K562 (cell line): Measurements from ENCODE around the gene CDC37. TPM values are rescaled to one million over a fixed set of nuclear protein-coding genes. Genes with fewer than 3 reads are reported as not detected.

Experiments
- ARID1B ChIP-seq: fragments of 450-650 bp; IDR thresholded peaks from 2 replicates; pipeline ENCODE4 v1.6.1; 2016; ENCODE audit warnings: antibody characterized with exemption, mild to moderate bottlenecking, inconsistent platforms
- BCL6 ChIP-seq: fragments of 250-450 bp; sonication (Bioruptor Pico); IDR thresholded peaks from 2 replicates; pipeline ENCODE4 v1.4.0; 2020
- CBX3 ChIP-seq, 2 experiments: IDR thresholded peaks; 1 replicate in 1 of 2; 2 replicates in 1 of 2; pipeline ENCODE4 v1.6.1; 2012; ENCODE audit warnings: inconsistent platforms in 2 of 2, low read length in 2 of 2, borderline replicate concordance in 1 of 2, control low read depth in 1 of 2
- E2F3 ChIP-seq: fragments of 250-450 bp; sonication (Bioruptor Pico); IDR thresholded peaks from 2 replicates; pipeline ENCODE4 v1.4.0; 2020; ENCODE audit warnings: mild to moderate bottlenecking
- ETV6 ChIP-seq, 3 experiments: fragments of 150-350 bp in 1 of 3; sonication (generic) in 1 of 3; formaldehyde crosslinking in 1 of 3; IDR thresholded peaks; 2 replicates each; pipeline versions ENCODE4 v1.6.1 to v1.8.0; 2014 to 2022; ENCODE audit warnings: borderline replicate concordance in 2 of 3, low read depth in 2 of 3, antibody characterized with exemption in 1 of 3, low read length in 1 of 3, mild to moderate bottlenecking in 1 of 3, missing genetic modification reagents in 1 of 3
- ILK ChIP-seq: fragments of 450-650 bp; IDR thresholded peaks from 2 replicates; pipeline ENCODE4 v1.6.1; 2016; ENCODE audit warnings: missing genetic modification characterization, low read depth, mild to moderate bottlenecking, missing compliant biosample characterization, moderate library complexity, borderline replicate concordance
- MCM5 ChIP-seq: fragments of 450-650 bp; IDR thresholded peaks from 2 replicates; pipeline ENCODE4 v1.6.1; 2016; ENCODE audit warnings: low read depth
- NBN ChIP-seq: fragments of 450-650 bp; IDR thresholded peaks from 2 replicates; pipeline ENCODE4 v1.6.1; 2016; ENCODE audit warnings: low read depth, mild to moderate bottlenecking
- POLR2A ChIP-seq: fragments of 450-650 bp; conservative IDR thresholded peaks from 2 replicates; pipeline ENCODE4 v1.6.1; 2016
- POLR3G ChIP-seq: IDR thresholded peaks from 2 replicates; pipeline ENCODE4 v1.6.1; 2011; ENCODE audit not compliant: insufficient read length, insufficient replicate concordance; ENCODE audit errors: extremely low read depth
- RFX7 ChIP-seq: fragments of 250-450 bp; sonication (Bioruptor Pico); IDR thresholded peaks from 2 replicates; pipeline ENCODE4 v1.5.1; 2021; ENCODE audit warnings: mild to moderate bottlenecking
- SP1 ChIP-seq: sonication (generic); formaldehyde crosslinking; IDR thresholded peaks from 2 replicates; pipeline ENCODE4 v1.8.1; 2022; ENCODE audit warnings: mild to moderate bottlenecking, missing genetic modification reagents
- ZFP30 ChIP-seq: fragments of 250-450 bp; sonication (Bioruptor Pico); IDR thresholded peaks from 2 replicates; pipeline ENCODE4 v1.8.0; 2022; ENCODE audit warnings: moderate library complexity, mild to moderate bottlenecking, inconsistent platforms, borderline replicate concordance
- ZFP36 ChIP-seq: fragments of 150-350 bp; IDR thresholded peaks from 2 replicates; pipeline ENCODE4 v1.6.1; 2018; ENCODE audit warnings: low read length, low read depth; ENCODE audit not compliant: partially characterized antibody
- ZKSCAN8 ChIP-seq: fragments of 200-800 bp; sonication (Bioruptor generic); IDR thresholded peaks from 2 replicates; pipeline ENCODE4 v1.6.1; 2016; ENCODE audit warnings: missing genetic modification characterization, missing compliant biosample characterization
- ZNF239 ChIP-seq: fragments of 250-450 bp; sonication (Bioruptor Pico); IDR thresholded peaks from 2 replicates; pipeline ENCODE4 v1.4.0; 2020; ENCODE audit warnings: mild to moderate bottlenecking
- ZNF263 ChIP-seq: sonication (generic); formaldehyde crosslinking; IDR thresholded peaks from 2 replicates; pipeline ENCODE4 v1.8.0; 2022; ENCODE audit warnings: mild to moderate bottlenecking, missing genetic modification reagents, borderline replicate concordance
- ZNF507 ChIP-seq: conservative IDR thresholded peaks from 2 replicates; pipeline ENCODE4 v1.6.1; 2017; ENCODE audit warnings: missing genetic modification characterization, missing compliant biosample characterization
- ZNF644 ChIP-seq: fragments of 200-800 bp; sonication (Bioruptor generic); IDR thresholded peaks from 2 replicates; pipeline ENCODE4 v1.6.1; 2016; ENCODE audit warnings: low read depth, missing genetic modification characterization, missing compliant biosample characterization
- polyA plus RNA-seq, 8 experiments: library from polyadenylated mRNA; depleted of rRNA in 4 of 8; stranded (reverse) in 5 of 8; unstranded in 3 of 8; fragments of >200 nt; fragmentation: Nextera tagmentation in 2 of 8; fragmentation: Illumina TruSeq in 1 of 8; extraction: Ambion mirVana in 2 of 8; extraction: Trizol in 1 of 8; gene quantifications; 2 replicates each; pipeline versions ENCODE4 v1.2.1 to v1.2.3, GENCODE V29; 2011 to 2014; ENCODE audit warnings: inconsistent platforms in 1 of 8, missing spikeins in 1 of 8
- total RNA-seq, 7 experiments: library from RNA; depleted of rRNA in 6 of 7; stranded (reverse); fragments of >200 nt in 6 of 7; fragmentation: Illumina TruSeq in 2 of 7; extraction: Trizol in 2 of 7; gene quantifications; 2 replicates each; pipeline versions ENCODE4 v1.2.1 to v1.2.3, GENCODE V29; 2011 to 2021; ENCODE audit warnings: low replicate concordance in 1 of 7
- TF ChIP-seq, protein P1 (sequence below): fragments of 450-650 bp; IDR thresholded peaks from 2 replicates; pipeline ENCODE4 v1.6.1; 2017; ENCODE audit warnings: antibody characterized with exemption, mild to moderate bottlenecking
- TF ChIP-seq, protein P2 (sequence below): sonication (generic); formaldehyde crosslinking; IDR thresholded peaks from 2 replicates; pipeline ENCODE4 v1.8.0; 2023; ENCODE audit warnings: mild to moderate bottlenecking, missing genetic modification reagents

Gene CDC37
- total and polyA plus RNA-seq, 9 of the 15 experiments (the other 6 are each of a cell fraction or from before 2014, with no cell fraction given): 6.6 to 538 (median 227) TPM

DNA sequence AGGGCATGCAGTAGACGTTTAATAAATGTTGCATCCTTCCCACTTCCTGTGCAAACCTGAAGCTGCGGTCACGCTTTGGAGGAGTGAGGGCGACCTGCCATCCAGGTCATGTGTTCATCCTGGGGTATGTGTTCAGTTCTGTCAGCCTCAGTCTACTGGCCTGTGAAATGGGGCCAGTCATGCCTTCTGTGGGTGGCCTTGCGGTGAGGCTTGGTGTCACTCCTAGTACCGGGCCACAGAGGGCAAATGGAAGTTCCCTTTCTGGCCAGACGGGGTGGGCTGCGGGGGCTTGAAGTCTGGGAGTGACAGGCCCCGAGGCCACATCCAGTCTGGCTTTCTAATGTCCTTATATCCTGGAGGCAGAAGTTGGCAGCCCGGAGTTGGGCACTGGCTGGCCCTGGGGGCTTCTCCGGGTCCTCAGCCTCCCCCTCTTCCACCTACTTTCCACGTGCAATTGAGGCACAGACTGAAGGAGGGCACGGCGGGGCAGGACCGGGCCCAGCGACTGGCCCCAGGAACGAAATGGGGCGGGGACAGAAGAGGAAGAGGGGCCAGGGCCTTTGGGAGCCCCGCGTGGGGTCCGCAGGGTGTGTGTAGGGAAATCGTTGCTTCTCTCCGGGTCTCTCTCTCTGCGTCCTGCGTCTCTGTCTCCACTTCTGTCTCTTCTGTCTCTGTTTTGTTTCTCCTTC lies 28.1 kb upstream of the CDC37 start (continued):
- TF ChIP-seq E2F3 (CRISPR knock-in tag): no peak
- no peak for TF ChIP-seq ILK
- TF ChIP-seq ZNF239 (CRISPR knock-in tag): no peak
- TF ChIP-seq NBN: peak; percentile 70
- TF ChIP-seq POLR2A: peak; percentile 63
- TF ChIP-seq ZNF507 (tag): no peak
- no peak for TF ChIP-seq ZFP30 (CRISPR knock-in tag)
- TF ChIP-seq ZKSCAN8 (CRISPR knock-in tag): peak; percentile 100
- peak; percentile 89 to 96 for TF ChIP-seq CBX3 (IDR thresholded peaks at IDR 0.05; ENCODE audit: borderline replicate concordance in 1 of 2, low read length in 2 of 2)
- TF ChIP-seq ARID1B: peak; percentile 19; the same call in 1 of the 2 replicates
- TF ChIP-seq, protein P1, sequence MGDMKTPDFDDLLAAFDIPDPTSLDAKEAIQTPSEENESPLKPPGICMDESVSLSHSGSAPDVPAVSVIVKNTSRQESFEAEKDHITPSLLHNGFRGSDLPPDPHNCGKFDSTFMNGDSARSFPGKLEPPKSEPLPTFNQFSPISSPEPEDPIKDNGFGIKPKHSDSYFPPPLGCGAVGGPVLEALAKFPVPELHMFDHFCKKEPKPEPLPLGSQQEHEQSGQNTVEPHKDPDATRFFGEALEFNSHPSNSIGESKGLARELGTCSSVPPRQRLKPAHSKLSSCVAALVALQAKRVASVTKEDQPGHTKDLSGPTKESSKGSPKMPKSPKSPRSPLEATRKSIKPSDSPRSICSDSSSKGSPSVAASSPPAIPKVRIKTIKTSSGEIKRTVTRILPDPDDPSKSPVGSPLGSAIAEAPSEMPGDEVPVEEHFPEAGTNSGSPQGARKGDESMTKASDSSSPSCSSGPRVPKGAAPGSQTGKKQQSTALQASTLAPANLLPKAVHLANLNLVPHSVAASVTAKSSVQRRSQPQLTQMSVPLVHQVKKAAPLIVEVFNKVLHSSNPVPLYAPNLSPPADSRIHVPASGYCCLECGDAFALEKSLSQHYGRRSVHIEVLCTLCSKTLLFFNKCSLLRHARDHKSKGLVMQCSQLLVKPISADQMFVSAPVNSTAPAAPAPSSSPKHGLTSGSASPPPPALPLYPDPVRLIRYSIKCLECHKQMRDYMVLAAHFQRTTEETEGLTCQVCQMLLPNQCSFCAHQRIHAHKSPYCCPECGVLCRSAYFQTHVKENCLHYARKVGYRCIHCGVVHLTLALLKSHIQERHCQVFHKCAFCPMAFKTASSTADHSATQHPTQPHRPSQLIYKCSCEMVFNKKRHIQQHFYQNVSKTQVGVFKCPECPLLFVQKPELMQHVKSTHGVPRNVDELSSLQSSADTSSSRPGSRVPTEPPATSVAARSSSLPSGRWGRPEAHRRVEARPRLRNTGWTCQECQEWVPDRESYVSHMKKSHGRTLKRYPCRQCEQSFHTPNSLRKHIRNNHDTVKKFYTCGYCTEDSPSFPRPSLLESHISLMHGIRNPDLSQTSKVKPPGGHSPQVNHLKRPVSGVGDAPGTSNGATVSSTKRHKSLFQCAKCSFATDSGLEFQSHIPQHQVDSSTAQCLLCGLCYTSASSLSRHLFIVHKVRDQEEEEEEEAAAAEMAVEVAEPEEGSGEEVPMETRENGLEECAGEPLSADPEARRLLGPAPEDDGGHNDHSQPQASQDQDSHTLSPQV: peak; percentile 14; the same call in 1 of the 2 replicates
- no peak; a peak in 1 of 4 replicates for TF ChIP-seq ETV6 (IDR thresholded peaks at IDR 0.05; ENCODE audit: borderline replicate concordance in 1 of 2, low read depth in 2 of 2, low read length in 1 of 2)
- no peak for TF ChIP-seq ETV6 (CRISPR knock-in tag; IDR thresholded peaks at IDR 0.05; ENCODE audit: borderline replicate concordance)
- no peak for TF ChIP-seq MCM5
- TF ChIP-seq, protein P2, sequence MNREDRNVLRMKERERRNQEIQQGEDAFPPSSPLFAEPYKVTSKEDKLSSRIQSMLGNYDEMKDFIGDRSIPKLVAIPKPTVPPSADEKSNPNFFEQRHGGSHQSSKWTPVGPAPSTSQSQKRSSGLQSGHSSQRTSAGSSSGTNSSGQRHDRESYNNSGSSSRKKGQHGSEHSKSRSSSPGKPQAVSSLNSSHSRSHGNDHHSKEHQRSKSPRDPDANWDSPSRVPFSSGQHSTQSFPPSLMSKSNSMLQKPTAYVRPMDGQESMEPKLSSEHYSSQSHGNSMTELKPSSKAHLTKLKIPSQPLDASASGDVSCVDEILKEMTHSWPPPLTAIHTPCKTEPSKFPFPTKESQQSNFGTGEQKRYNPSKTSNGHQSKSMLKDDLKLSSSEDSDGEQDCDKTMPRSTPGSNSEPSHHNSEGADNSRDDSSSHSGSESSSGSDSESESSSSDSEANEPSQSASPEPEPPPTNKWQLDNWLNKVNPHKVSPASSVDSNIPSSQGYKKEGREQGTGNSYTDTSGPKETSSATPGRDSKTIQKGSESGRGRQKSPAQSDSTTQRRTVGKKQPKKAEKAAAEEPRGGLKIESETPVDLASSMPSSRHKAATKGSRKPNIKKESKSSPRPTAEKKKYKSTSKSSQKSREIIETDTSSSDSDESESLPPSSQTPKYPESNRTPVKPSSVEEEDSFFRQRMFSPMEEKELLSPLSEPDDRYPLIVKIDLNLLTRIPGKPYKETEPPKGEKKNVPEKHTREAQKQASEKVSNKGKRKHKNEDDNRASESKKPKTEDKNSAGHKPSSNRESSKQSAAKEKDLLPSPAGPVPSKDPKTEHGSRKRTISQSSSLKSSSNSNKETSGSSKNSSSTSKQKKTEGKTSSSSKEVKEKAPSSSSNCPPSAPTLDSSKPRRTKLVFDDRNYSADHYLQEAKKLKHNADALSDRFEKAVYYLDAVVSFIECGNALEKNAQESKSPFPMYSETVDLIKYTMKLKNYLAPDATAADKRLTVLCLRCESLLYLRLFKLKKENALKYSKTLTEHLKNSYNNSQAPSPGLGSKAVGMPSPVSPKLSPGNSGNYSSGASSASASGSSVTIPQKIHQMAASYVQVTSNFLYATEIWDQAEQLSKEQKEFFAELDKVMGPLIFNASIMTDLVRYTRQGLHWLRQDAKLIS (CRISPR knock-in tag): peak; percentile 10; the same call in 1 of the 2 replicates
- peak; percentile 82 for TF ChIP-seq ZFP36
- no peak for TF ChIP-seq RFX7 (CRISPR knock-in tag)
- no peak for TF ChIP-seq ZNF644
- no peak for TF ChIP-seq ZNF263 (CRISPR knock-in tag)
- no peak for TF ChIP-seq POLR3G
- TF ChIP-seq SP1 (CRISPR knock-in tag): peak; percentile 84
- TF ChIP-seq BCL6 (CRISPR knock-in tag): no peak
